AG08395 (cell line): ENCODE results near the gene CDKAL1.
A peak's percentile ranks its signal among the peaks of the same experiment; 100 is the strongest.
"Not testable (repeated sequence)": the region's sequence is repeated elsewhere in the genome, so short reads cannot be mapped to it uniquely, and the experiment has no call there.

Experiments
- DNase-seq: peaks from one replicate; pipeline ENCODE4 v3.0.0; 2012; ENCODE audit warnings: mixed read lengths, low spot score

CDKAL1 gene

DNA sequence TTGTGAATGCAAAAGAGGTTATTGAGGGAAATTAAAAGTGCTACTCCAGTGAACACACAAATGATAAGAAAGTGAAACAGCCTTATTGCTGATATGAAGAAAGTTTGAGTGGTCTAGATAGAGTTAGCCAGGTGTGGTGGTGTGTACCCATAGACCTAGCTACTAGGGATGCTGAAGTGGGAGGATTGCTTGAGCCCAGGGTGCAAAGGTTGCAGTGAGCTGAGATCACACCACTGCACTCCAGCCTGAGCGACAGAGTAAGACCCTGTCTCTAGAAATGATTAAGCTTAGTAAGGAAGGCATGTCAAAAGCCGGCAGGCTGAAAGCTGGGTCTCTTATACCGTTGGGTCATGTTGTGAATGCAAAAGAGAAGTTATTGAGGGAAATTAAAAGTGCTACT lies 389.8 kb downstream of the CDKAL1 start:
- DNase-seq = not testable (repeated sequence)

DNA sequence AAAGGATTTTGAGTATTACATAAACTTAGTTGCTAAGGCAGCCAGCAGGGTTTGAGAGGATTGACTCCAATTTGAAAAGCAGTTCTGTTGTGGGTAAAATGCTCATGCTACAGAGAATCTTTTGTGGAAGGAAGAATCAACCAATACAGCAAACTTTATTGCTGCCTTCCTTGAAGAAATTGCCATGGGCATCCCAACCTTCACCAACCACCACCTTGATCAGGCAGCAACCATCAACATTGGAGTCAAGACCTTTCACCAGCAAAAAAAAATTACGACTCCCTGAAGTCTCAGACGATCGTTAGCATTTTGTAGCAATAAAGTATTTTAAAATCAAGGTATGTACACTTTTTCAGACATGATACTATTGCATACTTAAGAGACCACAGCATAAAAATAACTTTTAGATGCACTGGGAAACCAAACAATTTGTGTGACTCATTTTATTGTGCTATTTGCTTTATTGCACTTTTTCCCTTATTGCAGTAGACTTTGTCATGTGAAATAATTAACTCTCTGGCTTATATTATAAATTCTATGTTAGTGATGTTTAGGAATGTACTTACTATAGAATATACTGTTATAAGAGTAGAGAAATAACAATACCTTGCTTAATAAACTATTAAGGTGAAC lies 390.8 kb downstream of the CDKAL1 start:
- DNase-seq = peak; percentile 10

DNA sequence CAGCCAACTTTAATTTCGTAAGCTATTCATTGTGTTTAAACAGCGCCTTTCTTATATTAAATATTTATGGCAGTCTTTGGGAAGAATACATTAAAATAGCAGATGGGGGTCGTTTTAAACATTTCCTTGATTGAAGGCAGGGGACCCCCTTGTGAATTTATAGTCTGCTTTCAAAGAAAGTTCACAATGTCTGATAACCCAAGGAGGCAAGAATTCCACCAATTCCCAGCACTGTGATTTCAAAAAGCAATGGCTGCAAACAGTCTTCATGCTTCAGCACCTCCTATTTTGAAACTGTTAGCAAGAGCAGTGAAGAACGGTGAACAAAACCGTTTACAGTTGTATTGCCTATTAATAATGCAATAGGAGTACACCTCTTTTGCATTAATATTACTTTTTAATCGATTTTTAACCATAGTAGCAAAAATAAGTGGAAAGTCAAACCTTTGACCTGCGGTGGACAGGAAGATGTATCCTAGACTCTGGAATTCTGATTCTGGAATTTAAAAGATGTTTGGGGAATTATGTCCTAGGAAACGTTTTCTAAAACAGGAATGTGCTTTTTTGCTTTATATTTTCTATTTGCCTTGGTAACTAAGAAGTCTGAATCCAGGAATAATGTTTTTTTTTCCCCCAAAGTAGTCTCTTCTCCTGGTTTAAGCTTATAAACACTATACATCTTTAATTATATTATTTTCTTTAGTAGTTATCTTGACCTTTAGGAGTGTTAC lies 393.0 kb downstream of the CDKAL1 start:
- DNase-seq = no peak

DNA sequence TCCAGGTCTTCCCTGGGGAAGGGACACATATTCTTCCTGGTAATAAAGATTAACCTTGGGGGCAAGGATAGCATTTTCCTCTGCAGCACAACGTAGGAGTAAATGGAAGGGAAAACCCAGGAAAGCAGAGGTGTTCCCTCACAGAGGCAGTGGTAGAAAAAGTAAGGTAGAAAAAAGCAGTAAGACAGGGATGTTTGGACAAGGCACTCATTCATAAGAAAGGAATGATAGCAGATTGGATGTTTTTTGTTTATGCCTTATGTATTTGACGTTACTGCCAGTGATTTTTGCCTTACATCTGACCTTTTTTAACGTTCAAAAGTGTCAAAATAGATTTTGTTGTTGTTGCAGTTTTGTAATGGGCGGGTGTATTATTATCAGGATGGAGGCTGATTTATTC lies 395.0 kb downstream of the CDKAL1 start:
- no peak for DNase-seq

DNA sequence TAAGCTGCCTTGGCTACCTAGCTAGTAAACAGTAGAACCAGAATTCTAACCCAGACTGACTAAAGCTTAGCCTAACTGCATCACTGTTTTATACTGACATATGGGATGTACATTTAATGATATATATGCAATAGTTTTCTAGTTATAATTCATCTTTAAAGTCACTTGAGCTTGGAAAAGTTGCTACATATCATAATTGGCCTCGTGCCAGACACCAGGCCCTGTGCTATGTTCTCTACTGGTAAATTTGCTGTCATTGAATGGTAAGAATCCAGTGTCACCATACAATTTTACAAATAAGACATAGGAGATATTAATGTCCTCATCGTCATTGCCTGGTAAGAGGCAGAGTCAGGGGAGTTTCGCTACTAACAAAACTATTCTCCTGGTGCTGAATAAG lies 396.8 kb downstream of the CDKAL1 start:
- no peak for DNase-seq

DNA sequence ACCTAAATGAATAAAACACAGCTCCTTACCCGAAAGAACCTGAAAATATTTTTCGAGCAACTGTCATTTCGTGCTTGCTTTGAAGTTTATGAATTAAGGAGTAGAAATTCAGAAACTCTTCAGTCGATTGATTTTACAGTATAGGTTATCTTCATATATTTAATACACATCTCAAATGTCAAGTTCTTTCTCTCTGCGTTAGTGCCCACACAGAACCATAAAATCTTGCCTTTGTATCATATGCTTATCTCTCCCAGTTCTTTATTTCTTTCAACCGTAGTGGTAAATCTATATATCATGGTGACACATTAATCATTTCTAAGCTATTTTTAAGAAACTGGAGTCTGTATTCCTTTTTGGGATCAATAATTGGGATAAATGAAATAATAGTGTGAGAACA lies 397.5 kb downstream of the CDKAL1 start:
- DNase-seq = no peak

DNA sequence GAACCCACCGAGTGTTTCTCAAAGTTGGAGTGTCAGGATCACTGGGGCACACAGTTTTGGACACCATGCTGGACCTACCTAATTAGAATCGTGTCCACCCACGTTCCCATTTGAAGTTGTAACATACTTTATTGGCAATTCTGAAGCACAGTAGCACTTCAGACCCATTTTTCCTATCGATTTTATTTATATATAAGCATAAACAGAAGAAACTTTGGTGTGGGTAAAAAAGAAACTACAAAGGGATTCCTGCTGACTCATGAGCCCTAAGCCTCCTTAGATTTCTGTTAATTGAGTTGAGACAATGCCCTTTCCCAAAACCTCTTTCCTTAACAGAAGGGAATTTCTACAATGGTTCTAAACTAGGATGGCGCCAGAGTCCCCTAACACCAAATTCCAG lies 398.0 kb downstream of the CDKAL1 start:
- DNase-seq = no peak

DNA sequence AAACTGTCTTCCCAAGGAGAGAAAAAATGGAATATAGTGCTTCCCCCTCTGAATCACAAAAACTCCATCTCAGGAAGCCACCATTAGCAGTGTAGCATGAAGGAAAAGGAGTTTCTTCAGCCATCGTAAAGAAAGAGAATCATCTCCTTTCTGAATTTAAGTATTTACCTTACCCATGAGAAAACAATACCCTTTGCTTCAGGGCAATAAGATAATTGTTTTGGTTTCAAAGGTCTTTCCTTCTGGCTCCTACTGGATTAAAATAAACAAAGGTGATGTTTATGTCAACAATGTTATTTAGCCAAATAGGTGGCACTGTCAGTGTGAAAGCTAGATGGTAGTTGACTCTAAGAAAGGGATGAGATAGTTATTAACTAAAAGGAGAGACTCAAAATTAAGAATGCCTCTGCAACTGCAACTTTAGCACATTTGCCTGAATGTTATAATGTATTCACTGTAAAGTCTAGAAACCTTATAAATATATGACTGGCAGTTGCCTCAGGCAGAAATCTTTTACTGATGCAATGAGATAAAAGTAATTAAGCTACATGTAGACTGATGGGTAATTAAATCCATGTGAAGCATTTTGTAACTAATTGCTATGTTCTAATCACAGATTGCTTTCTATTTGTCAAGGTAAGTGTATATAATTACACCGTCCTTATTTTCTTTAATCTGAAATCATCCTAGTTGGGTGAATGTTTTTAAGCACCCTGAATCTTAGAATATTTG lies 399.0 kb downstream of the CDKAL1 start:
- no peak for DNase-seq

DNA sequence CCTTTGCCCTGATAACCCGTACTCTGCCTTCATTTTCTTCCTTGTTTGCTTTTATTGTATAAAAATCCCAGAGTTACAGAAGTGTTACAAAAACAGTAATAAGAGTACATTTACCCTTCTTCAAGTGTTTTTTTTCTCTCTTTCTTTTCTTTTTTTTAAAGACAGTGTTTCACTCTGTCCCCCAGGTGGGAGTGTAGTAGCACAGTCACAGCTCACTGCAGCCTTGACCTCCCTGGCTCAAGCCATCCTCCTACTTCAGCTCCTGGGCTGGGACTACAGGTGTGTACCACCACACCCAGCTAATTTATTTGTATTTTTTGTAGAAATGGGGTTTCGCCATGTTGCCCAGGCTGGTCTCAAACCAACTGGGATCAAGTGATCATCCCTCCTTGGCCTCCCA lies 402.7 kb downstream of the CDKAL1 start:
- DNase-seq = no peak

DNA sequence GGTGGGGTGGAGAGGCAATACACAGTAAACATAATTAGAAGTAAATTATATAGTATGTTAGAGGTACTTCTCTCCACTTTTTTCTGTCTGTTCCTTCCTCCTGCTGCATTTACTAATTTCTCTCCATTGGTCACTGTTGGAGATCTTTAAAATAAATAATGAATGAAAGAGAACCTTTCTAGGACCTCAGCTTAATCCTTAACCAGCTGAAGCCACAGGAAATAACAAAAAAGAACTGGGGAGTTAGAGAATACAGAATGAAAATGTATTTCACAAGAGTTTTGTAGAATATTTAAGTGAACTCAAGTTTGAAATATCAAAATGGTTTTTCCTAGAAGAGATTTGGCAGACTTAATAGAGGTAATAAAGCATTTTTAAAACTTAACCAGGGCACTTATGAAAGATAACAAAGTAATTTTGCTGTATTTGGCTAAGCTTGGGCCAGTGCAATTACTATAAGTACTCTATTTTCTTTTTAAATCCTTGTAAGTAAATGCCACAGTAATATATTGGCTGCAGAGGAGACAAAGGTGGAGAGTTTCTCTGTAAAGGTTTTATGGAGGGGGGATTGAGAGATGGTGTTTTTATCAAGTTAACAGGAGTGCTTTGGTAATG lies 405.0 kb downstream of the CDKAL1 start:
- no peak for DNase-seq

DNA sequence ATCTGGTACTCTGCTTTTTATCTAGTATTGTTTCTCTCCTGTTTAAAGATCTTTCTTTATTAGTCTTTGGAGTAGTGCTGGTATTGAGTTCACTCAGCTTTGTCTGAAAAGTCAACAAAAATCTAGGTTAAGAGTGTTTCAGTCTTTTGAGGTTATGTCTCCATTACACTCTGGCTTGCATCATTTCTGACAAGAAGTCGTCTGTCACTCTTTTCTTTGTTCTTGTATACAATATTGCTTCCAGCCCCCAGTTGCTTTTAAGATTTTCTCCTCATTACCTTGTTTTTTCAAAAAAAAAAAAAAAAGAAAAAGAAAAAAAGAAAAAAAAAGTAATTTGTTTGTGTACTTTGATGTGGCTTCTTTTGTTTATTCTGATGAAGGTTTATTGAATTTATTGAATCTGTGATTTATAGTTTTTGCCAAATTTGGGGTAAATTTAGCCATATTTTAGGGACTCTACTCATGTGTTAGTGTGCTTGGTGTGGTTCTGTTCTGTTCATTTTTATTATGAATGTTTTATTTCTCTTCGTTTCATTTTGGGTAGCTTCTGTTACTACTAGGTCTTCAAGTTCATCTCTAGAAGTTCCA lies 408.9 kb downstream of the CDKAL1 start:
- no peak for DNase-seq

DNA sequence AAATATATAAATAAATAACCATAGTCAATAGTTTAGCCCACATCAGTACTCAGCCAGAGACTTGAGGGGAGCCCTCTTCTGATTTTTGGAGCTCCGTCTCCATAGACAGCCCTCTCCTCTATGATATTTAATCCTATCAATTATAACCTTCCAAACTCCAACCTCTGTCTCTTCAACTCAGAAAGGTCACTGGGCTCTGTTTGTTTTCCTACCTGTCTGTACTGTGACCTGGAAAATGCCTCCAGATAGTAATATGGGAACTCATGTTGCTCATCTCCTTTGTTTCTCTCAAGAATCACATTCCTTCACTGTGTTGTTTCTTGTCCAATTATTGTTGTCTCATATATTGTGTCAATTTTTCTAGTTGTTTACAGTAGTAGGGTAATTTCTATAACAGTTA lies 409.7 kb downstream of the CDKAL1 start:
- DNase-seq = no peak

DNA sequence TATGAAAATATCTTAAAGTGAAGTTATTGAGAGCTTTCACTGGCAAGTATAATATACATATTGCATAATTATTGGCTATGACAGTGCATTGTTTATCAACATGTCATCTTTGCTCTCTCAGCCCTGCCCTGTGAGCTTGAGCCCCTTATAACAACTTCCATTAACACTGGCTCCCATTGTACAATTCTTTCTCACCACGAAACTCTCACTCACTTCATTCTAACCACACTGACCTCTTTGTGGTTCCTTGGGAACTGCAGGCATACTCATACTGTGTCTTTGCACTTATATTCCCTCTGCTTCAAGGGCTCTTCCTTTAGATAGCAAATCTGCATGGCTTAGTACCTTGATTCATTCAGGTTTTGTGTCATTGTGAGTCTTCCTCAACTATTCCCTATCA lies 411.8 kb downstream of the CDKAL1 start:
- peak; percentile 20 for DNase-seq

DNA sequence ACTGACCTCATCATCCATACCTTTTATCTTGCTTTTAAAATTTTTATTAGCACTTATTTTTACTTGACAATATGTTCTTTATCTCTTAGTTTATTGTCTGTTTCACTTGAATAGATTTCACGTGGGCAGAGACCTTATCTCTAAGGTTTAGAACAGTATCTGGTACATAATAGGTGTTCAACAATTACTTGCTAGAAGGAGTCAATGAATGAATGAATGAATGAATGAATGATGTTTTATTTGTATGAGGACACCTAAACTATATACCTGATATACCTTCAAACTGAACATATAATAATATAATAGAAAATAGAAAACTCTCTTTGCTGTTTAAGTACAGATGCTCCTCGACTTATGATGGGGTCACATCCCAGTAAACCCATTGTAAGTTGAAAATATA lies 412.6 kb downstream of the CDKAL1 start:
- DNase-seq = no peak

DNA sequence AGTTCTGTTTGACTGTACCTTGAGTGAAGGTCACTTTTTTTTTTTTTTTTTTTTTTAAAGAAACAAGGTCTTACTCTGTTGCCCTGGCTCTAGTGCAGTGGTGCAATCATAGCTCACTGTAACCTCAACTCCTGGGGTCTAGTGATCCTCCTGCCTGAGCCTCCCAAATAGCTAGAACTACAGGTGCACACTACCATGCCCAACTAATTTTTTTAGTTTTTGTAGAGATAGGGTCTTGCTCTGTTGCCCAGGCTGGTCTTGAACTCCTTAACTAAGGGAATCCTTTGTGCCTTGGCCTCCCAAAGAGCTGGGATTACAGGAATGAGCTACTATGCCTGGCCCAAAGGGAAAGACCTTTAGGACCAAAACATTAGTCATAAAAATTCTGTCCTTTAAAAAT lies 413.7 kb downstream of the CDKAL1 start:
- no peak for DNase-seq

DNA sequence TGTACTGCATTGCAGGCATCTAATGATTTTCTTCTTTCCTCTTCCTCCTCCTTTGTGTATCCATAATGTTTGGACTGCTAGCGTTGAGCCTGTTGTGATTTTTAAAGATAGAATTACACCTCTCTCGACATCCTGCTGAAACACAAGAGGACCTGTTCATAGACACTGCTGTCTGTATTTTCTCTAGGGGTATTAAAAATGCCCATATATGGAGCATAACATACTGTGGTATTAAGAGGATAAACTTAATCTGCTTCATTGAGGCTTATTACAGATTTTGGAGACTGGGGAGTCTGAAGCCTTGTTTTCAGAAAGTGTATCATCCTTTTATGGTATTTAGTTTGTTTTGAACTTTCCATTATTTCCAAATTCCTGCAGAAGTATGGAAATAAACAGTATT lies 414.3 kb downstream of the CDKAL1 start:
- no peak for DNase-seq

DNA sequence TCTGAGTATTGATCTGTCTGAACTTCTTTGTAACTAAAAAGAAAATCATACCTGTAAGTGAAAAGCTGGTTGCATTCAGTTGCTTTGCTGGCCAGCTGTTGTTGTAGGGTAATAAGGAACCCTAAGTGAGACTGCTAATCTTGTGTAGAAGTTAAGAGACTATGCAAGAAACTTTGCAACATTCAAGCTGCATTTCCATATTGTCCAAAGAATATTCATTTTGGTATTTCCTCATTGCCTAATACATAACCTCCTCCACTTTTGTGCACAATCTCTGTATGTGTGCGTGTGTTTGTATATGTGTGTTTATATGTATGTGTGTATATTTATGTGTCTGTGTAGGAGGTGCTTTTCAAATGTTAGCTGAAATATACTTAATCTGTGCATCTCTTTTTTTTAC lies 414.9 kb downstream of the CDKAL1 start:
- DNase-seq = no peak

DNA sequence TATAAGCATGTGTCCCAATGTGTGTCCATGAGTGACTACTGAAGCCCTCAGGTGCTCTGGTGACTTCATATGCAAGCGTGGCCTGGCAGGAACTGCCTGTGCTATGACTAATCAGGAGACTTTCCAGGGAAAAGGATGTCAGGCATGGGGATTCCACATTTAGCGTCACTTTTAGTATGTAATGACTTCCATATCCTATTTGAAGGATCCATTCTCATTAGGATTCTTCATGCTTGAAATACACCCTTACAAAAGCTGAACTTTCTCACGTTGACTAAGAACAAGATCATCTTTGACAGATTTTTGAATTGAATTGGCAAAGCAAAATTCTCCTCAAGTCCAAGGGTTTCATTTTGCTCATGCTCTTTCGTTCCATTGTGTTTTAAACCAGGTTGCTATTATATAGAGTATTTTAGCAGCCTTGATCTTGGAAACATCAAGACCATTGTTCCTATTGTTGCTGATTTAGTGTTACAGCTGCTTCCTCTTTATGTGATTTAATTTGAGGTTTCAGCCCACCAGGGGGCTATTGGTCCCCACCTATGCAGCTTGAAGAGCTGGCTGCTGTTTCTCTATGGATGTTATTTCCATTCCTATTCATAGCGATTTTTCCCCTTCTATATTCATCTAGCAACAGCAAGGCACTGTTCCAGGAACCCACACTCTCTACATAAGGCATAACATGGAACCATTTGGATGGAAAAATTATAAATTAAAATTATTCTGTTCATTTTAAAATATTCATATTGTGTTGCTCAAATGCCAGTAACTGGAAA lies 418.6 kb downstream of the CDKAL1 start:
- peak; percentile 69 for DNase-seq

DNA sequence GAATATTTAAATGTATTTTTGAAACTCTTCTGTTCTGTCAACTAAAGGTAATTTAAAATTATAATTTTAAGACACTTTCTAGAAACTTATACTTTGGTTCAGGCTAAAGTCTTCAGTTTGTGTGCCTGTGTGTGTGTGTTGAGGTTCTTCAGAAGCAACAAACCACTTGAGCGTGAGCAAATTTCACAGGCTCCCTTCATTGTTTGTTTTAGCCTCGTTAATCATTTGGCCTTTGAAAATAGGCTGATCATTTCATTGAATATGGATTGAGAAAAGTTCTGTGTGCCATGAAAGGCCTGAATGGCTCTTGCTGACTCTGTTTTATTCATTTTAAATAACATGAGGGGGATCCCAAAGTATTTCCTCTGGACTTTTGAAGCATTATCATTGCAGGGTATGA lies 420.1 kb downstream of the CDKAL1 start:
- DNase-seq = no peak

DNA sequence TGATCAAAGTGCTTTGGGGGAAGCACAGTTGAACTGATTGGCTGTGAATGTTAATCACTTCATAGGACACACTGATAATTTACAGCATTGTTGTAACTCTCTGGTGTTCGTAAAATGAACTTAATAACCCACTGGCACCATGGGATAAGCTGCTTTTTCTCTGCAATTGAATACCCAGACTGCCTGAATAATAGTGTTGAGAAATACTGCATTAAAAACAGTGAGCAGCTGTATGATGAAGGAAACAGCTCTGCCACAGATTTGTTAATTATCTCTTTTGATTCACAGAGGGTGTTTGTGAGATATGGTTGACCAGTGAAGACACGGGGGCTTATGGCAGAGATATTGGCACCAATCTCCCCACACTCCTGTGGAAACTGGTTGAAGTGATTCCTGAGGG lies 420.9 kb downstream of the CDKAL1 start:
- no peak for DNase-seq

DNA sequence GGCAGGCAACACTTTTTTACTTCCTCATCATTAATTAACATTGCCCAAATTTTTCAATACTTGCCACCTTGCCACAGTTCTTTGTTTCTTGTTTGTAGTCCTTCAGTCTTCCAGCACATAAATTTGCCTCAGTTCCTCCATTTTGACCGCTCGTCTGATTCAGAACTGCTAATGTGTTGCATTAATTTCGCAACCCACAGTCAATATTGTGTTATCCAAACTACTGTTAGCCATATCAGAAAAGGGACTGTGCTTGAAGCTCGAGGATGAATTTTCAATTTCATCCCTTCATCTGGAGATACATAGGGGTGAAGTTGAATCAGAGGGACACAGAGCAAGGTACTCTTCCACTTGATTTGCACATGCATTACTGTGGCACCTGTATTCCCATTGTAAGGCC lies 421.5 kb downstream of the CDKAL1 start:
- DNase-seq = no peak

DNA sequence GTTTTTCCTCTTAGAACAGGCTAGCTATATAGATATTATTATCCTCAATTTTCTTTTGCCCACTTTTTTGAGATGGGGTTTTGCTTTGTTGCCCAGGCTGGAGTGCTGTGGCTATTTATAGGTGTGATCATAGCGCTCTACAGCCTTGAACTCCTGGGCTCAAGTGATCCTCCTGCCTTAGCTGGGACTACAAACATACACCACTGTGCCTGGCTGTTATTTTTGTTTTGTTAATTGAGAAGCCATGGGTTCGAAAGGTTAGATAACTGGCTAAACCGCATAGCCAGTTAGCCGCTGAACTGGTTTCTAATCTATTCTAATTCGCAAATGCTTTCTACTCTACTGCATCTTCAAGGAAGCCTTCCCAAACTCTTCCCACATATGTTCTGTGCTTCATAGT lies 425.8 kb downstream of the CDKAL1 start:
- DNase-seq = no peak
